Measurements from ENCODE around the gene HINT3. TPM values are rescaled to one million over a fixed set of nuclear protein-coding genes. Genes with fewer than 3 reads are reported as not detected.
"Not testable (repeated sequence)": the region's sequence is repeated elsewhere in the genome, so short reads cannot be mapped to it uniquely, and the experiment has no call there.

HINT3 gene
- total RNA-seq, 3 donors from 2014 or later: 23.2 to 32.9 (median 23.2) TPM

DNA sequence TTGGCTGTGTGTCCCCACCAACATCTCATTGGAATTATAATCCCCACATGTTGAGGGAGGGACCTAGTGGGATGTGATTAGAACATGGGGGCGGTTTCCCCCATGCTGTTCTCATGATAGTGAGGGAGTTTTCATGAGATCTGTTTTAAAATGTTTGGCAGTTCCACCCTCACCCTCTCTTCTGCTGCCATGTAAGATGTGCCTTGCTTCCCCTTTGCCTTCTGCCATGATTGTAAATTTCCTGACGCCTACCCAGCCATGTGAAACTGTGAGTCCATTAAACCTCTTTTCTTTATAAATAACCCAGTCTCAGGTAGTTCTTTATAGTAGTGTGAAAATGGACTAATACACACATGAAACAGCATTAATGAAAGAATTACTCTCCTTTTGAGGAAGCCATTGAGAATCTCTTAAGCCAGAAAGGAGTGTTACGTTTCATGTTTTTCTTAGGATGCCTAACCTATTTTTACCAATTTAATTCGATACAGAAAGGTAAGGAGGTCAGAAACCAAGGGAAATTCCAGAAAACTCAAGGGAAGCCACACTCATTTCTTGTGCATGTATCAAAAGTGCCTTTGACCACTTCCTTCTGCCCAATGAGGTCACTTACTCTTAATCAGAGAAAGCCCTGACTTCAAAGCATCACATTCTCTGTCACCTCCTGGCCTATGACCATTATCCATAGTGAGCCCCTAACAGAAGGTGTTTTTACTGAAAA is 24.7 kb upstream of the HINT3 start:
- H3K4me1 ChIP-seq (ENCODE audit: low read depth): no peaks in the 10 kb centered on the region
- intact Hi-C loops (cut with DNase I, micrococcal nuclease): no loop called here
- TF ChIP-seq, protein P1, sequence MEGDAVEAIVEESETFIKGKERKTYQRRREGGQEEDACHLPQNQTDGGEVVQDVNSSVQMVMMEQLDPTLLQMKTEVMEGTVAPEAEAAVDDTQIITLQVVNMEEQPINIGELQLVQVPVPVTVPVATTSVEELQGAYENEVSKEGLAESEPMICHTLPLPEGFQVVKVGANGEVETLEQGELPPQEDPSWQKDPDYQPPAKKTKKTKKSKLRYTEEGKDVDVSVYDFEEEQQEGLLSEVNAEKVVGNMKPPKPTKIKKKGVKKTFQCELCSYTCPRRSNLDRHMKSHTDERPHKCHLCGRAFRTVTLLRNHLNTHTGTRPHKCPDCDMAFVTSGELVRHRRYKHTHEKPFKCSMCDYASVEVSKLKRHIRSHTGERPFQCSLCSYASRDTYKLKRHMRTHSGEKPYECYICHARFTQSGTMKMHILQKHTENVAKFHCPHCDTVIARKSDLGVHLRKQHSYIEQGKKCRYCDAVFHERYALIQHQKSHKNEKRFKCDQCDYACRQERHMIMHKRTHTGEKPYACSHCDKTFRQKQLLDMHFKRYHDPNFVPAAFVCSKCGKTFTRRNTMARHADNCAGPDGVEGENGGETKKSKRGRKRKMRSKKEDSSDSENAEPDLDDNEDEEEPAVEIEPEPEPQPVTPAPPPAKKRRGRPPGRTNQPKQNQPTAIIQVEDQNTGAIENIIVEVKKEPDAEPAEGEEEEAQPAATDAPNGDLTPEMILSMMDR (IDR thresholded peaks at IDR 0.05): no peak
- DNase-seq (no peak), ATAC-seq (peak; percentile 15)
- H3K4me3 ChIP-seq: no peak overlapping the region
- H3K36me3 ChIP-seq (ENCODE audit: low read depth): no peaks in the 10 kb centered on the region
- no peaks in the 10 kb centered on the region for H3K9me3 ChIP-seq

DNA sequence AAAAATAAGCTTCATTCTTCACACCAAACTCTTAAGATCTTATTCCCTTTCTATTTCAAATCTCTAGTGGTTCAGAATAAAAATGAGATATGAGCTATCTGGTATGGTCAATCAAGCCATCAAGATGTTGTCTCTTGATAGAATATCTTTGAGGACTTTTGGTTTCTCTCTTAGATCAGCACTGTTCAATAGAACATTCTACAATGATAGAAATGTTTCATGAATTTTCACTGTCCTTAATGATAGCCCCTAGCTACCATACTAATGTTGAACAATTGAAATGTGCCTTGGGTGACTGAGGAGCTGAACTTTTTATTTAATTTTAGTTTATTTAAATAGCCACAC is 24.1 kb upstream of the HINT3 start:
- TF ChIP-seq, protein P1 (IDR thresholded peaks at IDR 0.05): no peak
- ATAC-seq: no peak
- no peaks in the 10 kb centered on the region for H3K36me3 ChIP-seq (ENCODE audit: low read depth)
- no peak overlapping the region for H3K4me3 ChIP-seq
- no peaks in the 10 kb centered on the region for H3K4me1 ChIP-seq (ENCODE audit: low read depth)
- intact Hi-C loops (cut with DNase I, micrococcal nuclease): no loop called here
- no peaks in the 10 kb centered on the region for H3K9me3 ChIP-seq
- DNase-seq: no peak

DNA sequence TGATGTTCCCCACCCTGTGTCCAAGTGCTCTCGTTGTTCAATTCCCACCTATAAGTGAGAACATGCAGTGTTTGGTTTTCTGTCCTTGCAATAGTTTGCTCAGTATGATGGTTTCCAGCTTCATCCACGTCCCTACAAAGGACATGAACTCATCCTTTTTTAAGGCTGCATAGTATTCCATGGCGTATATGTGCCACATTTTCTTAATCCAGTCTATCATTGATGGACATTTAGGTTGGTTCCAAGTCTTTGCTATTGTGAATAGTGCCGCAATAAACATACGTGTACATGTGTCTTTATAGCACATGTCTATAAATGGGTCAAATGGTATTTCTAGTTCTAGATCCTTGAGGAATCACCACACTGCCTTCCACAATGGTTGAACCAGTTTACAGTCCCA is 21.1 kb upstream of the HINT3 start:
- DNase-seq; ATAC-seq; H3K9me3 ChIP-seq; H3K36me3 ChIP-seq (ENCODE audit: low read depth); H3K4me3 ChIP-seq; H3K4me1 ChIP-seq (ENCODE audit: low read depth); intact Hi-C loops (cut with DNase I, micrococcal nuclease): not testable (repeated sequence)

DNA sequence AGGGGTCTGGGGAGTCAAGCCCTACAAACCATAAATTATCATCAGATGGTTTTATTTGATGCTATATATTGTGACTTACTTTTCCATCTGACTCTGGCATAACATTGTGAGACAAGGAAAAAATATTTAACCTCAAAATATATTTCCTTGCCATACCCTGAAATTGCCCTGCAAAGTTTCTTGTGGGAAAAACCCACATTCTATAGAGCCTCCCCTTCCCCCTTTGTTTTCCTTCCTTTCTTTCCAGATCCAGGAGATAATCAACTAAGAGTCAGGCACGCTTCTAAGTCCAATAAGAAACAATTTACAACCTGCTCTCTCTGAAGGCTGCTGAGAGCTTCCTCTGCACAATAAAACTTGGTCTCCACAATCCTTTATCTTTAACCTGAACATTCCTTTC is 17.5 kb upstream of the HINT3 start:
- TF ChIP-seq, protein P1 (IDR thresholded peaks at IDR 0.05): no peak
- Histone ChIP-seq H3K9me3 (no peaks in the 10 kb centered on the region), H3K4me1 (ENCODE audit: low read depth) (peaks cover 16% of the 10 kb centered on the region), H3K36me3 (ENCODE audit: low read depth) (no peaks in the 10 kb centered on the region), H3K4me3 (no peak overlapping the region)
- ATAC-seq: no peak
- DNase-seq: no peak
- intact Hi-C loops (cut with DNase I, micrococcal nuclease): no loop called here

DNA sequence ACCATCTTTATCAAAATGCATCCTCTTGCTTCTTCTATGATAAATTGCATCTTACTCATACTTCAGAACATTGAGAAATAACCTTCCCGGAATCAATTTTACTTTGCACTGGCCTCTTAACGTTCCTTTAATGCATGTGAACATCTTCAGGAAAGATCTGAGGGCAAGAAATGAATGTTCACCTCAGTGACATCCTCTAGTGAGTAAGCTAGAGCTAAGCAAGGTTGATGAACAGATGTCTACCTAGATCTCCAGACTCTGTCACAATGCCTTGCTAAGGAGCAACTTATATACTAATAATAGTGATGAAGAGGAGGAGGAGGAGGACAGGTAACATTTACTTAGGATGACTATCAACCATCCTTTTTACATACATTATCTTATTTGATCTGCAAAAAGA is 16.8 kb upstream of the HINT3 start:
- H3K36me3 ChIP-seq (ENCODE audit: low read depth): no peaks in the 10 kb centered on the region
- TF ChIP-seq, protein P1 (IDR thresholded peaks at IDR 0.05): no peak
- no peaks in the 10 kb centered on the region for H3K9me3 ChIP-seq
- no peak overlapping the region for H3K4me3 ChIP-seq
- DNase-seq: no peak
- H3K4me1 ChIP-seq (ENCODE audit: low read depth): peaks cover 21% of the 10 kb centered on the region
- intact Hi-C loops (cut with DNase I, micrococcal nuclease): no loop called here
- ATAC-seq: no peak

DNA sequence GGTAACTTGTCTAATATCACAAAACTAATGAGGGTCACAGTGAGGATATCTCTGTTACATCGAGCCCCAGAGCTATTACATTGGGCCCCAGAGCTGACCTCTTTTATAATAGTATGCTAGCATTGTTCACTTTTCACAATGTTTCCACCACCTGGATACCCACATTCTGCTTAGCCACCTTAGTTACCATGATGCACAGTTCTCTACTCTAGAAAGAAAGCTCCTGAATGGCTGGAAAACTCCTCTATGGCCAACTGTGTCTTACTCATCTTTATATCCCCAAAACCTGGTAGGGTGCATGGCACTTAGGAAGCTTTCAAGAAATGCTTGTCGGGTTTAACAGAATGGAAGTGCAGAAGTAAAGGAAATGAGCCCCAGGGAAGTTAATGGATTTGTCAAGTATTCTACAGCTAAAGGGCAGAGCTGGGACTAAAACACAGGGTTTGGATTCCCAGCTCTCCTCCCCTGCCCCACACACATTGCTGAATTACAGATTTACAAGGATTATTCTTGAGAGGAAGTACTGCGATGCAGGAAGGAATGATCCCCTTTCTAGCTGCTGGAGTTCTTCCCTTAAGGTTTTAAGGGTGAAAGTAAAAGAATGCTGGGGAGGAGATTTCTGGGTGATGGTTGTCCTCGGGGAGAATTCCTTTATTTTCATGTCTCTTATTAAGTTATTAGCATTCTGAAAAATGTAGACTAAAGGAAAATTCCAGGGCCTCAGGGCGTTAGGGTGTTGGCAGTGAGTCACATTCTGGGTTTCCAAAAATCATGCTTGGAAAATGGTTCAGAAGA is 16.1 kb upstream of the HINT3 start:
- intact Hi-C loops (cut with DNase I, micrococcal nuclease): no loop called here

More for the DNA sequence above, 16.1 kb upstream of the HINT3 start:
- TF ChIP-seq, protein P1 (IDR thresholded peaks at IDR 0.05): no peak
- Histone ChIP-seq H3K4me1 (ENCODE audit: low read depth) (peaks cover 21% of the 10 kb centered on the region), H3K36me3 (ENCODE audit: low read depth) (no peaks in the 10 kb centered on the region), H3K9me3 (no peaks in the 10 kb centered on the region), H3K4me3 (no peak overlapping the region)
- no peak for ATAC-seq
- DNase-seq: no peak
